ENCODE results near the gene TRIM71. TPM values are rescaled to one million over a fixed set of nuclear protein-coding genes. Genes with fewer than 3 reads are reported as not detected.

Gene TRIM71
- total and polyA plus RNA-seq, 2 experiments from 2014 or later: 1.9 to 14.5 TPM

GRCh38 chr3:32881624-32882023 lies 63.8 kb downstream of the TRIM71 start:
- H3K79me2 ChIP-seq: peaks cover 63% of the 10 kb centered on the region
- no peak overlapping the region for H3K4me3 ChIP-seq
- 98% methylated on average over 2 of the region's 2 CpGs for WGBS (ENCODE audit: low lambda C conversion rate, missing lambda C conversion rate)
- H3K9me2 ChIP-seq (replicated peaks; ENCODE audit: insufficient read depth): no peaks in the 10 kb centered on the region
- H3K4me2 ChIP-seq: no peak overlapping the region
- H3K9me3 ChIP-seq (ENCODE audit: low read depth): no peaks in the 10 kb centered on the region
- no peaks in the 10 kb centered on the region for H4K20me1 ChIP-seq (ENCODE audit: insufficient read depth, poor library complexity, severe bottlenecking)
- no peak for TF ChIP-seq CTCF (IDR thresholded peaks at IDR 0.05; ENCODE audit: poor library complexity)
- no peak for TF ChIP-seq EZH2phosphoT487 (IDR thresholded peaks at IDR 0.05; ENCODE audit: low read depth, severe bottlenecking, unreplicated experiment)
- TF ChIP-seq EZH2 (IDR thresholded peaks at IDR 0.05; ENCODE audit: borderline replicate concordance): no peak
- H2AFZ ChIP-seq: no peak overlapping the region
- no peak for DNase-seq (ENCODE audit: low spot score)
- no peaks in the 10 kb centered on the region for H3K27me3 ChIP-seq
- H3K36me3 ChIP-seq (replicated peaks; ENCODE audit: insufficient read depth, low read depth): no peaks in the 10 kb centered on the region
- H3K4me1 ChIP-seq (ENCODE audit: insufficient read depth): peaks cover 27% of the 10 kb centered on the region
- no peak overlapping the region for H3K27ac ChIP-seq

- peaks cover 32% of the 10 kb centered on the region for H3K4me1 ChIP-seq (ENCODE audit: insufficient read depth)
- no peaks in the 10 kb centered on the region for H4K20me1 ChIP-seq (ENCODE audit: insufficient read depth, poor library complexity, severe bottlenecking)
- no peaks in the 10 kb centered on the region for H3K9me2 ChIP-seq (replicated peaks; ENCODE audit: insufficient read depth)
- WGBS (ENCODE audit: low lambda C conversion rate, missing lambda C conversion rate): 90% methylated on average over 1 of the region's 1 CpG
- no peak overlapping the region for H3K4me2 ChIP-seq
- no peak overlapping the region for H2AFZ ChIP-seq
- DNase-seq (ENCODE audit: low spot score): no peak
- no peaks in the 10 kb centered on the region for H3K9me3 ChIP-seq (ENCODE audit: low read depth)
- H3K27ac ChIP-seq: no peak overlapping the region
- H3K79me2 ChIP-seq: peaks cover 59% of the 10 kb centered on the region
- TF ChIP-seq EZH2phosphoT487 (IDR thresholded peaks at IDR 0.05; ENCODE audit: low read depth, severe bottlenecking, unreplicated experiment) (no peak), EZH2 (IDR thresholded peaks at IDR 0.05; ENCODE audit: borderline replicate concordance) (no peak), CTCF (IDR thresholded peaks at IDR 0.05; ENCODE audit: poor library complexity) (no peak)
- H3K27me3 ChIP-seq: no peaks in the 10 kb centered on the region
- H3K4me3 ChIP-seq: no peak overlapping the region
- H3K36me3 ChIP-seq (replicated peaks; ENCODE audit: insufficient read depth, low read depth): no peaks in the 10 kb centered on the region
These were observed 64.4 kb downstream of the TRIM71 start for GRCh38 chr3:32882189-32882588.

DNA sequence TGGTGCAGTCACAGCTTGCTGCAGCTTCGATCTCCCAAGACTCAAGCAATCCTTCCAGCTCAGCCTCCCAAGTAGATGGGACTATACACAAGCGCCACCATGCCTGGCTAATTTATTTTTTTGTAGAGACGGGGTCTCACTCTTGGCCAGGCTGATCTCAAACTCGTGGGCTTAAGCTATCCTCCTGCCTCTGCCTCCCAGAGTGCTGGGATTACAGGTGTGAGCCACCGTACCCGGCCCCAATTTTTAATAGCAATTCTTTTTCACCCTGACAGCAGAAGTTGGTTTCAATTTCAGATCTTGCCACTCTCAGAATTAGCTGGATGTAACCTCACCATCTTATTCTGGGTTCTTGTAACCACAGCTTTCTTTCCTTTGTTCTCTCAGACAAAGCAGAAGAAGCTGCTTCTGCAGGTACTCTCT lies 64.8 kb downstream of the TRIM71 start:
- no peak overlapping the region for H3K4me2 ChIP-seq
- peaks cover 33% of the 10 kb centered on the region for H3K4me1 ChIP-seq (ENCODE audit: insufficient read depth)
- WGBS (ENCODE audit: low lambda C conversion rate, missing lambda C conversion rate): 100% methylated on average over 6 of the region's 6 CpGs
- no peaks in the 10 kb centered on the region for H3K27me3 ChIP-seq
- H4K20me1 ChIP-seq (ENCODE audit: insufficient read depth, poor library complexity, severe bottlenecking): no peaks in the 10 kb centered on the region
- peaks cover 59% of the 10 kb centered on the region for H3K79me2 ChIP-seq
- H3K4me3 ChIP-seq: no peak overlapping the region
- H3K9me2 ChIP-seq (replicated peaks; ENCODE audit: insufficient read depth): no peaks in the 10 kb centered on the region
- H2AFZ ChIP-seq: no peak overlapping the region
- no peak overlapping the region for H3K27ac ChIP-seq
- TF ChIP-seq EZH2 (IDR thresholded peaks at IDR 0.05; ENCODE audit: borderline replicate concordance) (no peak), CTCF (IDR thresholded peaks at IDR 0.05; ENCODE audit: poor library complexity) (no peak), EZH2phosphoT487 (IDR thresholded peaks at IDR 0.05; ENCODE audit: low read depth, severe bottlenecking, unreplicated experiment) (no peak)
- no peaks in the 10 kb centered on the region for H3K36me3 ChIP-seq (replicated peaks; ENCODE audit: insufficient read depth, low read depth)
- no peak for DNase-seq (ENCODE audit: low spot score)
- no peaks in the 10 kb centered on the region for H3K9me3 ChIP-seq (ENCODE audit: low read depth)

DNA sequence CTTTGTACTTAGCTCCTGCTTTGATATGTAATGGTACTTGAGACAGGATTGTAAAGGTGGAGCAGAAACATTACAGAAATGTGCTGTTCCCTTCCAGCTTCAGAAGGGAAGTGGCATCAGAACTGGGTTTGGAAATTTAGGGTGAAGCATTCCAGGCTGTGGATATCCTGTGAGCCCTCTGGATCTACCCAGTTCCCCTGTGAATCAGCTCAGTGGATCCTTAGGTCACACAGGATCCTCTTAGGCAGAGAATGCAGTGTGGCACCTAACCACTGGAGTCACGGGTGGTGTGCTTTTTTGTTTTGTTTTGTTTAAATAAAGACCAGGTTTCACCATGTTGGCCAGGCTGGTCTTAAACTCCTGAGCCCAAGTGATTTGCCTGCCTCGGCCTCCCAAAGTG lies 66.0 kb downstream of the TRIM71 start:
- no peaks in the 10 kb centered on the region for H3K36me3 ChIP-seq (replicated peaks; ENCODE audit: insufficient read depth, low read depth)
- peak overlapping the region; percentile 46 for H3K27ac ChIP-seq
- TF ChIP-seq CTCF (IDR thresholded peaks at IDR 0.05; ENCODE audit: poor library complexity) (no peak), EZH2phosphoT487 (IDR thresholded peaks at IDR 0.05; ENCODE audit: low read depth, severe bottlenecking, unreplicated experiment) (no peak), EZH2 (IDR thresholded peaks at IDR 0.05; ENCODE audit: borderline replicate concordance) (no peak)
- no peak overlapping the region for H3K4me3 ChIP-seq
- peaks cover 33% of the 10 kb centered on the region for H3K4me1 ChIP-seq (ENCODE audit: insufficient read depth)
- DNase-seq (ENCODE audit: low spot score): no peak
- no peak overlapping the region for H3K4me2 ChIP-seq
- H3K79me2 ChIP-seq: peaks cover 59% of the 10 kb centered on the region
- no peaks in the 10 kb centered on the region for H3K9me3 ChIP-seq (ENCODE audit: low read depth)
- 76% methylated on average over 2 of the region's 2 CpGs for WGBS (ENCODE audit: low lambda C conversion rate, missing lambda C conversion rate)
- H4K20me1 ChIP-seq (ENCODE audit: insufficient read depth, poor library complexity, severe bottlenecking): no peaks in the 10 kb centered on the region
- no peak overlapping the region for H2AFZ ChIP-seq
- no peaks in the 10 kb centered on the region for H3K27me3 ChIP-seq
- no peaks in the 10 kb centered on the region for H3K9me2 ChIP-seq (replicated peaks; ENCODE audit: insufficient read depth)
